Measurements from ENCODE around the gene AIFM2.

Gene AIFM2

GRCh38 chr10:70139997-70140250, 7.3 kb upstream of the AIFM2 start:
- TF ChIP-seq CTCF (IDR thresholded peaks at IDR 0.05; ENCODE audit: insufficient read depth, low read depth, low read length, missing control alignments) = no peak
- no peak for DNase-seq (ENCODE audit: low read depth)
- H3K4me3 ChIP-seq (ENCODE audit: low read length) = no peak overlapping the region

GRCh38 chr10:70139151-70139996, 6.7 kb upstream of the AIFM2 start:
- no peak for TF ChIP-seq CTCF (IDR thresholded peaks at IDR 0.05; ENCODE audit: insufficient read depth, low read depth, low read length, missing control alignments)
- no peak overlapping the region for H3K4me3 ChIP-seq (ENCODE audit: low read length)
- no peak for DNase-seq (ENCODE audit: low read depth)

- peak; percentile 54 for DNase-seq (ENCODE audit: low read depth)
- no peak overlapping the region for H3K4me3 ChIP-seq (ENCODE audit: low read length)
- no peak for TF ChIP-seq CTCF (IDR thresholded peaks at IDR 0.05; ENCODE audit: insufficient read depth, low read depth, low read length, missing control alignments)
Observed at GRCh38 chr10:70137927-70138883, 5.6 kb upstream of the AIFM2 start.

- no peak for TF ChIP-seq CTCF (IDR thresholded peaks at IDR 0.05; ENCODE audit: insufficient read depth, low read depth, low read length, missing control alignments)
- DNase-seq (ENCODE audit: low read depth) = no peak
- no peak overlapping the region for H3K4me3 ChIP-seq (ENCODE audit: low read length)
Observed at GRCh38 chr10:70137135-70137534, 4.5 kb upstream of the AIFM2 start.

- DNase-seq (ENCODE audit: low read depth) = no peak
- H3K4me3 ChIP-seq (ENCODE audit: low read length) = no peak overlapping the region
- no peak for TF ChIP-seq CTCF (IDR thresholded peaks at IDR 0.05; ENCODE audit: insufficient read depth, low read depth, low read length, missing control alignments)
Observed at GRCh38 chr10:70135684-70136083, 3.1 kb upstream of the AIFM2 start.

GRCh38 chr10:70135046-70135445, 2.4 kb upstream of the AIFM2 start:
- DNase-seq (ENCODE audit: low read depth) = no peak
- H3K4me3 ChIP-seq (ENCODE audit: low read length) = no peak overlapping the region
- TF ChIP-seq CTCF (IDR thresholded peaks at IDR 0.05; ENCODE audit: insufficient read depth, low read depth, low read length, missing control alignments) = no peak
